Osteocyte (in vitro differentiated cells): ENCODE results near the gene ADAMTS3. TPM values are rescaled to one million over a fixed set of nuclear protein-coding genes. Genes with fewer than 3 reads are reported as not detected.

Experiments used
- DNase-seq: peaks from one replicate; pipeline ENCODE4 v3.0.0; 2021; ENCODE audit warnings: mixed read lengths; ENCODE audit not compliant: unreplicated experiment; ENCODE audit errors: extremely low spot score
- H3K27ac Mint-ChIP-seq: one replicate; pipeline ENCODE4 v1.8.0; 2021; ENCODE audit warnings: mild to moderate bottlenecking, mixed read lengths; ENCODE audit not compliant: unreplicated experiment
- H3K27me3 Mint-ChIP-seq: one replicate; pipeline ENCODE4 v1.8.0; 2021; ENCODE audit warnings: mixed read lengths; ENCODE audit not compliant: unreplicated experiment
- H3K36me3 Mint-ChIP-seq: one replicate; pipeline ENCODE4 v1.8.0; 2021; ENCODE audit warnings: mixed read lengths; ENCODE audit not compliant: unreplicated experiment
- H3K4me1 Mint-ChIP-seq: one replicate; pipeline ENCODE4 v1.8.0; 2021; ENCODE audit warnings: mixed read lengths; ENCODE audit not compliant: unreplicated experiment
- H3K4me3 Mint-ChIP-seq: one replicate; pipeline ENCODE4 v1.8.0; 2021; ENCODE audit warnings: mild to moderate bottlenecking, moderate library complexity, mixed read lengths; ENCODE audit not compliant: unreplicated experiment
- H3K9me3 Mint-ChIP-seq: one replicate; pipeline ENCODE4 v1.8.0; 2021; ENCODE audit warnings: mixed read lengths; ENCODE audit not compliant: unreplicated experiment
- long read RNA-seq: library from polyadenylated mRNA; unstranded; transcript quantifications from one replicate; pipeline ENCODE4 v2.0.0, GENCODE V29; 2021
- total RNA-seq: library from RNA; stranded (reverse); gene quantifications from 2 replicates; pipeline ENCODE4 v1.2.1, GENCODE V29; 2021
- TF ChIP-seq, protein P1 (sequence below): fragments of 200-600 bp; sonication (generic); IDR thresholded peaks from 2 replicates; pipeline ENCODE4 v1.5.0; 2021; ENCODE audit warnings: antibody characterized with exemption, mild to moderate bottlenecking, moderate library complexity

Gene ADAMTS3
- 0.94 and 1.4 TPM in 2 replicates for total RNA-seq
- long read RNA-seq, full-length matches to known transcripts = 1 of 4 reads
- long read RNA-seq, partial matches to known transcripts = 0 of 4 reads
- long read RNA-seq, other reads (novel, unspliced or antisense) = 3 of 4 reads

DNA sequence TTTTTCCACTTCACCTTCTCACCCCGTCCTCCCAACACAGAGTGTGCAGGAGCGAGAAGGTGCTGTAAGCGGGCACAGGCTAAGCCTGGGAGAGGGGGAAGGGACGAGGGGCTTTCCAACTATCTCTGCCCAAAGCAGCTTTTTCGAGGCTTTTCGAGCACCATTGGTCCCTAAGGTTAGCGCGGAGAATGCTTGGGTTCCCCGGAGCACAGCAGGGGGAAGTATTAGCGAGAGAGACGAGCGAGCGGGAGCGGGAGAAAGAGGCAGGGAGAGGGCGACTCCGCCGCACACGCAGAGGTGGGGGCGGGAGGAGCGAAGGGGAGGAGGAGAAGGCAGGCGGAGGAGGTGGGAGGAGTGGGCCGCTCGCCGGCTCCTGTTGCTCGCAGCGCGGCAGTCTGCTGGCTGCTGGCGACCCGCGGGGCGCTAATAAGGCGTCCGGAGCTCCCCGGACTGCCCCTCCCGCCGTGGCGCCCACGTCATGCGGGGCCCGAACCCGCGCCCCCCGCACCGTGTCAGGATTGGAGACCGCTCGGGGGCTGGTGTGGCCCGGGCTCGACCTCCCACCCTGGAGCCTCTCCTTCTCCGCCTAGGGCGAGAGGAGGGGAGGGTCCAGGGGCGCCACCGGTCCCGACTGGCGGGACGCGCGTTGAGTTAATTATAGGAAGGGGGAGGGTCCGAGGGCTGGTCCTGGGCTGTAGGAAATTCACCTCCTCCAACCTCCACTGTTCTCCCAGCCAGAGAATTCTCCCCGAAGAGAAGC, at the start of gene ADAMTS3:
ADAMTS3 (minus strand) TSS at position 263 of the 760 bp plus-strand sequence. CDS start 459 bp downstream, outside the sequence.
- DNase-seq = no peak
- peak within 1 kb of the TSS; percentile 93 for H3K4me3 Mint-ChIP-seq
- no peaks in the 10 kb centered on the region for H3K27me3 Mint-ChIP-seq
- H3K9me3 Mint-ChIP-seq = no peaks in the 10 kb centered on the region
- TF ChIP-seq, protein P1, sequence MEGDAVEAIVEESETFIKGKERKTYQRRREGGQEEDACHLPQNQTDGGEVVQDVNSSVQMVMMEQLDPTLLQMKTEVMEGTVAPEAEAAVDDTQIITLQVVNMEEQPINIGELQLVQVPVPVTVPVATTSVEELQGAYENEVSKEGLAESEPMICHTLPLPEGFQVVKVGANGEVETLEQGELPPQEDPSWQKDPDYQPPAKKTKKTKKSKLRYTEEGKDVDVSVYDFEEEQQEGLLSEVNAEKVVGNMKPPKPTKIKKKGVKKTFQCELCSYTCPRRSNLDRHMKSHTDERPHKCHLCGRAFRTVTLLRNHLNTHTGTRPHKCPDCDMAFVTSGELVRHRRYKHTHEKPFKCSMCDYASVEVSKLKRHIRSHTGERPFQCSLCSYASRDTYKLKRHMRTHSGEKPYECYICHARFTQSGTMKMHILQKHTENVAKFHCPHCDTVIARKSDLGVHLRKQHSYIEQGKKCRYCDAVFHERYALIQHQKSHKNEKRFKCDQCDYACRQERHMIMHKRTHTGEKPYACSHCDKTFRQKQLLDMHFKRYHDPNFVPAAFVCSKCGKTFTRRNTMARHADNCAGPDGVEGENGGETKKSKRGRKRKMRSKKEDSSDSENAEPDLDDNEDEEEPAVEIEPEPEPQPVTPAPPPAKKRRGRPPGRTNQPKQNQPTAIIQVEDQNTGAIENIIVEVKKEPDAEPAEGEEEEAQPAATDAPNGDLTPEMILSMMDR = no peak
- H3K27ac Mint-ChIP-seq = peak within 1 kb of the TSS; percentile 72
- peaks cover 11% of the 10 kb centered on the region for H3K4me1 Mint-ChIP-seq
- H3K36me3 Mint-ChIP-seq = no peaks in the 10 kb centered on the region

DNA sequence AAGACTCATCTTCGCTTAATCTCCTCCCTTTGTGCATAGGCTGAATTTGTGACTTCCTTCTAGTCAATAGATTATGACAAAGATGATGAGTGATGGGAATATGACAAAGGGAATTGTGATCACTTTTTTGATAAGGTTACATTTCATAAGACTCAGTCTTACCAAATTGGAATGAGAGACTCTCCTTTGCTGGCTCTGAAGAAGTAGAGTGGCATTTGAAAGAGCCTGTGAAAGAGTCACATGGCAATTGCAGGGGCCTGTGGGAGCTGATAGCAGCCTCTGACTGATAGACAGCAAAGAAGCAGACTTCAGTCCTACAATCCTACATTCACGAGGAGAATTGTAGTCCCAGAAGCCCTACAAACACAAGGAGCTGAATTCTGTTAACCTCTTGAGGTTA, 44.9 kb upstream of the ADAMTS3 start:
- peaks cover 18% of the 10 kb centered on the region for H3K27me3 Mint-ChIP-seq
- no peak for DNase-seq
- H3K36me3 Mint-ChIP-seq = no peaks in the 10 kb centered on the region
- H3K4me1 Mint-ChIP-seq = no peaks in the 10 kb centered on the region
- no peak overlapping the region for H3K27ac Mint-ChIP-seq
- no peaks in the 10 kb centered on the region for H3K9me3 Mint-ChIP-seq
- no peak overlapping the region for H3K4me3 Mint-ChIP-seq
- TF ChIP-seq, protein P1 = no peak

DNA sequence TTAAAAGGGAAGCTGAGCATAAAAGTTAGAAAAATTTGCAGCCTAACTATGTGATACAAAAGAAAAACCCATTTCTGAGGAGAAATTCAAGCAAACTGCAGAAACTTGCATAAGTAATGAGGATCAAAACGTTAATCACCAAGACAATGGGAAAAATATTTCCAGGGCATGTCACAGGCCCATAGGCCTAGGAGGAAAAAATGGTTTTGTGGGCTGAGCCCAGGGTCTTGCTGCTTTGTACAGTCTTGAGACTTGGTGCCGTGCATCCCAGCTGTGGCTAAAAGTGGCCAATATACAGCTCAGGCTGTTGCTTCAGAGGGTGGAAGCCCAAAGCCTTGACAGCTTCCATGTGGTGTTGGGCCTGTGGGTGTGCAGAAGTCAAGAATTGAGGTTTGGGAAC, 37.7 kb upstream of the ADAMTS3 start:
- TF ChIP-seq, protein P1 = no peak
- H3K27me3 Mint-ChIP-seq = peaks cover 12% of the 10 kb centered on the region
- H3K36me3 Mint-ChIP-seq = no peaks in the 10 kb centered on the region
- no peak for DNase-seq
- peaks cover 8% of the 10 kb centered on the region for H3K9me3 Mint-ChIP-seq
- no peak overlapping the region for H3K27ac Mint-ChIP-seq
- no peak overlapping the region for H3K4me3 Mint-ChIP-seq
- no peaks in the 10 kb centered on the region for H3K4me1 Mint-ChIP-seq

DNA sequence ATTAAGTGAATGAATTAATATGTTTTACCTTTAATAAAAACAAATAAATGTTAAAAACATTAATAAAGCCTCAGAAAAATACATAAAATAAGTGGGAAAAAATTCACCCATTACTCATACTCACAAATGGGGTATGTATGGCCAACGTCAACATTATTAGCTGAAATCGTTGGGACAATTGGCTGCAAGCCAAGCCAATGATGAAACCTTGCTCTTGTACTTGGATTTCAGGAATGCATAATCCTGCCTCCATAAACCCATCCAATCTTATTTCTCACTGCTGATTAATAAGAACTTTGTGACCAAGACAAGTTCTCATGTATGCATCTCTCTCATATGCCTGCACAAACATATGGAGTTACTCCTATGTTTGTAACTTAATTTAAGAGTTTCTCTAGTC, 35.3 kb upstream of the ADAMTS3 start:
- Mint-ChIP-seq H3K36me3 (no peaks in the 10 kb centered on the region), H3K4me3 (no peak overlapping the region), H3K4me1 (no peaks in the 10 kb centered on the region), H3K27me3 (no peaks in the 10 kb centered on the region), H3K9me3 (peaks cover 8% of the 10 kb centered on the region), H3K27ac (no peak overlapping the region)
- DNase-seq = no peak
- TF ChIP-seq, protein P1 = no peak
